Activated CD4-positive, alpha-beta T cell treated with anti-CD3 and anti-CD28 coated beads, Interleukin-2, amount 50 U/mL, for 4 hours (primary cell): ENCODE data around the gene BCAS4.

ENCODE experiments used
- DNase-seq, 2 experiments: peaks; one replicate each; pipeline ENCODE4 v3.0.0-alpha.2; 2020

The BCAS4 gene

DNA sequence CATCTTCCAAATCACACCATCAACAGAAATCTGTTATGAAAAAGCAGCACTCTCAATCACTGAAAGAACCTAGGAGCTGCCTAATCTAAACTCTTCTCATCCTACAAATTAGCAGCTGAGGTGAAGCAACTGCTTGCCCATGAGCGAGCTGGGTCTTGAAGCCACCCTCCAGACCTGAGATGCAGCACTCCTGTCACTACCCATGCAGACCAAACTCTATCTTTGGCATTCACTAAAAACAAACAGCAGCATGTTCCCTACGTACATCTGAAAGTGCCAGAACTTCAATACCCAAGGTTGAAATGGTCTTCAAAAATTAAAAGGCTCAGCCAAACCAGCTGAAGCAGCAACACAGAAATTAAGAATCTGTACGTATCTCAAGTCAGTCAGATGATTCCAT is 122.1 kb downstream of the BCAS4 start:
- no peak for DNase-seq

DNA sequence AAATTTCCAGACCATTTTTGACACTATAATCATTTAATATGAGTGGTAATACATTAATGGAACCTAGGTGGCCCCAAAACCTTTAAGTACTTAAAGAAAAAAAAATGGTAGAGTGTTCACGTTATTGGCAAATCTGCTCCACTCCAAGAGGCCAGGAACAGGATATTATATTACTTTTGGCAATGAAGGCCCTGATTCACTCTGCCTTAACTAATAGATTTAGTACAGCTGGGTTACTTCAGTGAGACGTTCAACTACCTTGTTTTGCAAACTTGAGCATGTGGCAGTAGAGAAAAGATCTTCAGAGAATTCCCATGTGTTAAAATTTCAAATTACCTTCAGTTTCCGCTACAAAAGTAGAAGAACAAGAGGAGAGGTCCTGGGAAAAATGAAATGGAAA is 123.5 kb downstream of the BCAS4 start:
- no peak for DNase-seq

DNA sequence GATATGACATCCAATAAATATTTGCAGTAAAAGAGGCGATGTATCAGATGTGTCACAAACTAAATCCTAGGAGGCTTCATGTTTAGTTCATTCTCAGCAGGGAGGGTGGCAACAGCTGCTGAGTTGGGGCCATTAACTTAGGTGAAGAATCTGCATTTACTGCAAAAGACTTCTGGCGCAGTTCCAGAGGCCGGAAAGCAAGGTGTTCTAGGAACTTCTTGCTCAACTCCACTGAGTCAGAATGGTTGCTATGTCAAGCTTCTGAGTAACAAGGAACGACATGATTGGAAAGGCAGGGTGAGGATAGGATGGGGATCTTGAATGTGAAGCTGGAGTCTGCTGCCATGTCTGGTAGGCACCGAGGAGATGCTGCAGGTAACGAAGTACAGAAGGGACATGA is 124.7 kb downstream of the BCAS4 start:
- DNase-seq, result no peak

DNA sequence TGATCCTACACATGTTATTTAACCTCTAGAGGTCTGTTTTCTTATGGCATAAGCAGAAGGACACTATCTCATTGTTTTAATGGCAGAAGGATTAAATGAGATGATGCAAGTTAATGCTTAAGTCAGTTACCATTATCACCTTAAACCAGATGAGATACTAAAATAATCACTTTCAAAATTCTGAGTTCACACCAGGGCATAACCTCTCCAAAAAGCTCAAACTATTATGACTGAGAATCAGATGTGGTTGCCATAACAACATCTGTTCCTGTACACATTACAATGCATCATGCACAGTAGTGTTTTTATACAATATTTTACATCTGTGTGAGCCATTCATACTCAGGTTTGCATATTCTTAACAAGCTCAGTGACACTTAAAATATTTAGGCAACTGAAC is 126.1 kb downstream of the BCAS4 start:
- no peak for DNase-seq

DNA sequence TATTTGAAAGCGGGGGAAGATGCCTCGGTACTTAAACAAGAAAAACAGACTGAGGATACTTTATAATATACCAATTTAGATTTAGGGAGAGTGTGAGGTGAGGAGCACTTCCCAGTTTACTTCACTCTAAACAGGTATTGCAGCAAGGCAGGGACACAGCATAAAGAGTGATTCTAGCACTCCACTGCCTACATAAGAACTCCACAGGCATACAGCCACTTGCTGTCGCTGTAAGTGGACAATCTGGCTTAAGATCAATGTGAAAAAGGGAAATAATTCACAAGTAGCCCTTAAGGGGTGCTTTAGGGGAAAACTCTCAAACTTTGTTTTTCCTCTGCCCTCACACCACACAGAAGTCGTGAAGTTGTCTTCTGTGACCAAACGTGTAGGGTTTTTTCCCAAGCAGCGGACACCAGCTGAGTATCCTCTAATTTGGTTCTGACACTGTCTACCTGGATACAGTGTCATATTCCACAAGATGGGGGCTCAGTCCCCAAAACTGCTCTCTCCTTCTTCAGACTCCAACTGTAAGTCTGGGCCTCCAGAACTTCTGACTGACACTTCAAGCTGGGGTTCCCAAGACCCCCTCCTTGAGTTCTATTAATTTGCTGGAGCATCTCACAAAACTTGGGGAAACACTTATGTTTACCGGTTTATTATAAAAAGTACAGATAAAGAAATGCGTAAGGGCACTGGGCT is 127.1 kb downstream of the BCAS4 start:
- DNase-seq, result no peak

DNA sequence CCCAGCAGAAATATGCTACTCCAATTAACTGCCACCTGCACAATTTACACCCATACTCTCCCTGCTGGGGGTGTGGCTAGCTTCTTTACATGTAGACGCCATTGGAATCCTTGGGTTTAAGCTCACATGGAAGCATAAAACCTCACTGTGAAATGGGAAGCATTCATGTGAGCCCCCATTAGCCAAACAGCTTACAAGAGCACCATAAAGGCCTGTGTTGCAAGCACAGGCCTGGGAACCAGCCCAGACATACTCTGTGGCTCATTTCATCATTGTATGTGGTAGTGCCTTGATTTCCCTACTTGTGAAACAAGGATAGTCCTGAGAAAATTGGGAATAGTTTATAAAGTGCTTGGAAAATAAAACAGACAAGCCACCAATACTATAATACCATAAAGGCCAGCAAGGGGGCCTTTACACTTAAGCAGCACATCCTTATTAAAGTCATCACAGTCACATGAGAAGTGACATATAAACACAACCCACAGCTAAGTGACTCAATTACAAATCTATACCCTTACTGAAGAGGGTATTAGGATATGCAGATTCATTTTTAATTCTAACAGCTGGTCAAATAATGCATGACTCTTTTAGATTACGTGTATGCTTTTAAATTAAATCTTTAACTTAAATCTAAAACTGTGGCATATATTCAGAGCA is 129.5 kb downstream of the BCAS4 start:
- DNase-seq, result no peak

DNA sequence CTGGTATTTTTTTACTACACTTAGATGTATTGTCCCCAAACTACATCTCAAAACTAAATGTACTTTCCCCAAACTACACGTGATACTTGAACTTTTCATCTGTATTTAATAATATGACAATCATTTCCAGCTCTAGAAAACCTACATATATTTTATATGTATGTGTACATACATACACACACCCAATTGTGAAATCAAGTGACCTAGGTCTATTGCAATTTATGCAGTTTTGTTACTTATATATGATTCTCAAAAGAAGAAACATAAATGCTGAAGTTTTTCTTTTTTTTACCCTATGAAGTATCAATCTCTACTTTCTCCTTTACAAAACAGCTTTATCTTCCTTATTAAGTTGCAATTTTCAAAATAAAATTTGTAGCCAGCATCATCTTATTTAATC is 131.7 kb downstream of the BCAS4 start:
- no peak for DNase-seq
